HG02943 (cell line): ENCODE data around the gene CC2D2B.
"Not testable (repeated sequence)": the region's sequence is repeated elsewhere in the genome, so short reads cannot be mapped to it uniquely, and the experiment has no call there.

Experiments
- ATAC-seq: cut with Tn5 transposase; IDR thresholded peaks from one replicate; pipeline ENCODE4 v1.9.1; 2021; ENCODE audit warnings: mild to moderate bottlenecking, low read depth, moderate library complexity; ENCODE audit not compliant: unreplicated experiment

Gene CC2D2B

GRCh38 chr10:95906677-95907455 is 909 bp upstream of the CC2D2B start:
- ATAC-seq = peak; percentile 28

GRCh38 chr10:95908450-95908849 is 675 bp downstream of the CC2D2B start:
- no peak for ATAC-seq

- no peak for ATAC-seq
Measured at GRCh38 chr10:95909561-95909960, 1.8 kb downstream of the CC2D2B start.

- not testable (repeated sequence) for ATAC-seq
Measured at GRCh38 chr10:95916039-95916438, 8.3 kb downstream of the CC2D2B start.

GRCh38 chr10:95920798-95921426 is 13.1 kb downstream of the CC2D2B start:
- ATAC-seq = no peak

GRCh38 chr10:95925033-95925432 is 17.3 kb downstream of the CC2D2B start:
- no peak for ATAC-seq

GRCh38 chr10:95935429-95935828 is 27.7 kb downstream of the CC2D2B start:
- ATAC-seq = no peak

GRCh38 chr10:95941115-95941514 is 33.3 kb downstream of the CC2D2B start:
- no peak for ATAC-seq

GRCh38 chr10:95963202-95963990 is 55.6 kb downstream of the CC2D2B start:
- ATAC-seq = no peak

GRCh38 chr10:95963991-95964389 is 56.2 kb downstream of the CC2D2B start:
- no peak for ATAC-seq

- no peak for ATAC-seq
Measured at GRCh38 chr10:95964756-95965155, 57.0 kb downstream of the CC2D2B start.

- ATAC-seq = no peak
Measured at GRCh38 chr10:95976362-95977229, 68.8 kb downstream of the CC2D2B start.

GRCh38 chr10:95982200-95982599 is 74.4 kb downstream of the CC2D2B start:
- no peak for ATAC-seq

GRCh38 chr10:95987685-95988426 is 80.1 kb downstream of the CC2D2B start:
- no peak for ATAC-seq

GRCh38 chr10:95988702-95989101 is 80.9 kb downstream of the CC2D2B start:
- ATAC-seq = no peak

- not testable (repeated sequence) for ATAC-seq
Measured at GRCh38 chr10:95994376-95994775, 86.6 kb downstream of the CC2D2B start.

GRCh38 chr10:95998255-95998784 is 90.5 kb downstream of the CC2D2B start:
- ATAC-seq = no peak

- no peak for ATAC-seq
Measured at GRCh38 chr10:96013956-96014355, 106.2 kb downstream of the CC2D2B start.

- no peak for ATAC-seq
Measured at GRCh38 chr10:96014473-96015102, 106.8 kb downstream of the CC2D2B start.
